KG1 (cell line): ENCODE data around the gene KLHL12.
"Not testable (repeated sequence)": the region's sequence is repeated elsewhere in the genome, so short reads cannot be mapped to it uniquely, and the experiment has no call there.

ENCODE experiments used
- DNase-seq: peaks from one replicate; lab custom pipeline; 2025; lab: John Stamatoyannopoulos, UW

Gene KLHL12

GRCh38 chr1:202951437-202951836 lies 24.4 kb upstream of the KLHL12 start:
- no peak for DNase-seq

GRCh38 chr1:202945483-202945882 lies 18.4 kb upstream of the KLHL12 start:
- DNase-seq, result no peak

- DNase-seq, result no peak
Measured at GRCh38 chr1:202944438-202944921, 17.4 kb upstream of the KLHL12 start.

- DNase-seq, result no peak
Measured at GRCh38 chr1:202942426-202942825, 15.4 kb upstream of the KLHL12 start.

GRCh38 chr1:202941372-202941771 lies 14.3 kb upstream of the KLHL12 start:
- no peak for DNase-seq

GRCh38 chr1:202940561-202940960 lies 13.5 kb upstream of the KLHL12 start:
- no peak for DNase-seq

GRCh38 chr1:202938287-202938925 lies 11.4 kb upstream of the KLHL12 start:
- DNase-seq, result no peak

GRCh38 chr1:202936409-202936808 lies 9.4 kb upstream of the KLHL12 start:
- not testable (repeated sequence) for DNase-seq

- DNase-seq, result no peak
Measured at GRCh38 chr1:202935844-202936243, 8.8 kb upstream of the KLHL12 start.

- no peak for DNase-seq
Measured at GRCh38 chr1:202934755-202935154, 7.7 kb upstream of the KLHL12 start.

GRCh38 chr1:202932476-202932875 lies 5.4 kb upstream of the KLHL12 start:
- no peak for DNase-seq

- no peak for DNase-seq
Measured at GRCh38 chr1:202923533-202923932, 3.5 kb downstream of the KLHL12 start.

GRCh38 chr1:202919615-202920014 lies 7.4 kb downstream of the KLHL12 start:
- no peak for DNase-seq

- DNase-seq, result no peak
Measured at GRCh38 chr1:202915146-202915545, 11.9 kb downstream of the KLHL12 start.

- DNase-seq, result not testable (repeated sequence)
Measured at GRCh38 chr1:202912476-202912875, 14.6 kb downstream of the KLHL12 start.

- no peak for DNase-seq
Measured at GRCh38 chr1:202909494-202909893, 17.5 kb downstream of the KLHL12 start.

GRCh38 chr1:202908998-202909397 lies 18.0 kb downstream of the KLHL12 start:
- DNase-seq, result no peak

- DNase-seq, result no peak
Measured at GRCh38 chr1:202905331-202905730, 21.7 kb downstream of the KLHL12 start.

GRCh38 chr1:202903808-202904207 lies 23.2 kb downstream of the KLHL12 start:
- not testable (repeated sequence) for DNase-seq

- no peak for DNase-seq
Measured at GRCh38 chr1:202901555-202901954, 25.5 kb downstream of the KLHL12 start.

GRCh38 chr1:202892501-202892900 lies 34.5 kb downstream of the KLHL12 start:
- no peak for DNase-seq

- DNase-seq, result no peak
Measured at GRCh38 chr1:202890392-202890791, 36.6 kb downstream of the KLHL12 start.

GRCh38 chr1:202888531-202889360 lies 38.3 kb downstream of the KLHL12 start, which contains the start of gene RABIF:
Gene RABIF (minus strand): TSS chr1:202889149. CDS start chr1:202889098, 51 bp downstream.
- DNase-seq, result peak; percentile 90
